HG02642 (cell line): ENCODE results near the gene TMEM115.

Experiments used
- ATAC-seq: cut with Tn5 transposase; IDR thresholded peaks from one replicate; pipeline ENCODE4 v1.9.1; 2021; ENCODE audit warnings: mild to moderate bottlenecking; ENCODE audit not compliant: unreplicated experiment, poor library complexity

TMEM115 gene

GRCh38 chr3:50336452-50337174 is 22.7 kb downstream of the TMEM115 start:
- peak; percentile 38 for ATAC-seq

GRCh38 chr3:50334339-50335075 is 24.8 kb downstream of the TMEM115 start:
- no peak for ATAC-seq

- no peak for ATAC-seq
Observed at GRCh38 chr3:50333744-50334328, 25.5 kb downstream of the TMEM115 start.

- ATAC-seq, result no peak
Observed at GRCh38 chr3:50331364-50331907, 27.9 kb downstream of the TMEM115 start.

GRCh38 chr3:50330330-50330729 is 29.0 kb downstream of the TMEM115 start:
- no peak for ATAC-seq

GRCh38 chr3:50327943-50328691 is 31.2 kb downstream of the TMEM115 start, which contains the start of gene TUSC2:
TSS of gene TUSC2 (minus strand) at chr3:50328223. CDS start at chr3:50328099, 124 bp downstream.
- peak; percentile 88 for ATAC-seq

- ATAC-seq, result no peak
Observed at GRCh38 chr3:50327129-50327528, 32.2 kb downstream of the TMEM115 start.

- no peak for ATAC-seq
Observed at GRCh38 chr3:50326182-50326541, 33.2 kb downstream of the TMEM115 start.

GRCh38 chr3:50325497-50326181 is 33.7 kb downstream of the TMEM115 start:
- ATAC-seq, result no peak

GRCh38 chr3:50325113-50325480 is 34.2 kb downstream of the TMEM115 start:
- ATAC-seq, result no peak

- ATAC-seq, result no peak
Observed at GRCh38 chr3:50324351-50325112, 34.8 kb downstream of the TMEM115 start.

- ATAC-seq, result no peak
Observed at GRCh38 chr3:50323614-50324199, 35.6 kb downstream of the TMEM115 start.

- no peak for ATAC-seq
Observed at GRCh38 chr3:50323092-50323600, 36.2 kb downstream of the TMEM115 start.

GRCh38 chr3:50322386-50323091 is 36.8 kb downstream of the TMEM115 start, which contains the start of gene HYAL2:
TSS of gene HYAL2 (minus strand) at chr3:50322745. CDS start at chr3:50320489, 2,256 bp downstream.
- no peak for ATAC-seq

- no peak for ATAC-seq
Observed at GRCh38 chr3:50322115-50322385, 37.3 kb downstream of the TMEM115 start.

- peak; percentile 85 for ATAC-seq
Observed at GRCh38 chr3:50321336-50322114, 37.8 kb downstream of the TMEM115 start.

- ATAC-seq, result peak; percentile 53
Observed at GRCh38 chr3:50320853-50321335, 38.4 kb downstream of the TMEM115 start.
